NCI-H146 treated with DMSO at 0.1 percent for 48 hours (cell line): ENCODE results near the gene PIAS1.

Experiments
- DNase-seq: peaks from one replicate; lab custom pipeline; 2025; ENCODE audit not compliant: unreplicated experiment; lab: John Stamatoyannopoulos, UW

Gene PIAS1

DNA sequence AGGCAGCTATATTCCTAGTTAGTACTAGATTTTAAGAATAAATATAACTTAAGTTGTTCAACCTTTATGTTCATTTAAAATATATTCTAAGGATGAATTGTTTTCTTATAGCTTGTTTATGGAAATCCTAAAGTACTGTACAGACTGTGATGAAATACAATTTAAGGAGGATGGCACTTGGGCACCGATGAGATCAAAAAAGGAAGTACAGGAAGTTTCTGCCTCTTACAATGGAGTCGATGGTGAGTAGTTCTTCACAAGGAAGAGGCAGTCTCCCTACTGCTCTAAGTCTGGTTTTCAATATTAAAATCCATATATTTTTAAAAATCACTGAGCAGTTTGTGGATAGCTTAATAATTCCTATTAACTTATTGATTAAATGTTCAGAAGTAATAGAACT is 121.4 kb downstream of the PIAS1 start:
- no peak for DNase-seq

GRCh38 chr15:68176601-68177000 is 122.5 kb downstream of the PIAS1 start:
- no peak for DNase-seq

GRCh38 chr15:68177742-68178141 is 123.6 kb downstream of the PIAS1 start:
- DNase-seq: no peak

- DNase-seq: no peak
Observed at GRCh38 chr15:68183616-68184315, 129.7 kb downstream of the PIAS1 start.

- no peak for DNase-seq
Observed at GRCh38 chr15:68184616-68185480, 130.7 kb downstream of the PIAS1 start.

DNA sequence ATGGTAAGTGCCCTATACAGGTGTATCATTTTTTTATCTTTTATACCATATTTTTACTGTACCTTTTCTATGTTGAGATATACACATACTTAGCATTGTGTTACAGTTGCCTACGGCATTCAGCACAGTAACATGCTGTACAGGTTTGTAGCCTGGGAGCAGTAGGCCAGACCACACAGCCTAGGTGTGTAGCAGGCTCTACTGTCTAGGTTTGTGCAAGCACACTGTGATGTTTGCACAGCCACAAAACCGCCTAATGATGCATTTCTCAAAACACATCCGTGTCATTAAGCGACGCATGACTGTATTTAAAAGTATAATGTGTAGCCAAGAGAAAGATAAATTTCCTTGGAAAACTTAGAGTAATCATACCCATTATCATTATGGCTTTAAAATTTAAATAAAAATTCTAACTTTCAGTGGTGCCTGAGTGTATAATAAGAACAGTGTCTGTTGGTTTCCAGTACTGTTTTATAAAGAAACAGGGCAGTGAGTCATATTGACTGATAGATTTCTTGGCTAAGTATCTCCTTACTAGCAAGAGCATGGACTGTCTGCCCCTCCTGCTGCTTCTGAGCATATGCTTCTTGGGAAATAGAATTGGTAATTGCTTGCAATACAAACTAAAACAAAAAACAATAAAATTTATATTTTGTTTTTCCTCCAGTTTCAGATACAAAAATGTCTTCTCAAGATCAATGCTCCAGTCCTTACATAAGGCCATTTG is 132.7 kb downstream of the PIAS1 start:
- DNase-seq: no peak

DNA sequence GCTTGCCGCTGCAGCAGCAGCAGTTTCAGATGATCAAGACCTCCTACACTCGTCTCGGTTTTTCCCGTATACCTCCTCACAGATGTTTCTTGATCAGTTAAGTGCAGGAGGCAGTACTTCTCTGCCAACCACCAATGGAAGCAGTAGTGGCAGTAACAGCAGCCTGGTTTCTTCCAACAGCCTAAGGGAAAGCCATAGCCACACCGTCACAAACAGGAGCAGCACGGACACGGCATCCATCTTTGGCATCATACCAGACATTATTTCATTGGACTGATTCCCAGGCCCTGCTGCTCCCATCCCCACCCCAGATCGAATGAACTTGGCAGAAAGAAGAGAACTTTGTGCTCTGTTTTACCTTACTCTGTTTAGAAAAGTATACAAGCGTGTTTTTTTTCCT is 133.4 kb downstream of the PIAS1 start:
- no peak for DNase-seq

- no peak for DNase-seq
Observed at GRCh38 chr15:68188647-68189046, 134.5 kb downstream of the PIAS1 start.

GRCh38 chr15:68190048-68190447 is 135.9 kb downstream of the PIAS1 start:
- no peak for DNase-seq

DNA sequence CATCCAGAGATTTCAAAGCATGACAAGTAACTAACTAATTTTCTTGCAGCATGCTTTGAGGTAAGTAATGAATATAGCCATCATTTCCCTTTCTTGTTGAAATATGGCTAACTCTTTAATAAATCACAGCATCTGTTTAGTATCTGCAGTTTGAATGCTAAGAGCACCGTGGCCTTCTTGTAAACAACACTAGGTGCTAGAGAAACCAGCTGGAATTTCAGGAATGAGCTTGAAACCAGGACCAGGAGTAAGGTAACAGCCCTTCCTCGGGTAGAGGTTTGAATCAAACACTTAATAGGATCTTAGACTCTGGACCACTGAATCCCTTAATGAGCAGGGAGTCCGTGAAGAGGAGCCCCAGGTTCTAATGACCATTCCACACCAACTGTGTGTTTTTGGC is 137.4 kb downstream of the PIAS1 start:
- DNase-seq: no peak

DNA sequence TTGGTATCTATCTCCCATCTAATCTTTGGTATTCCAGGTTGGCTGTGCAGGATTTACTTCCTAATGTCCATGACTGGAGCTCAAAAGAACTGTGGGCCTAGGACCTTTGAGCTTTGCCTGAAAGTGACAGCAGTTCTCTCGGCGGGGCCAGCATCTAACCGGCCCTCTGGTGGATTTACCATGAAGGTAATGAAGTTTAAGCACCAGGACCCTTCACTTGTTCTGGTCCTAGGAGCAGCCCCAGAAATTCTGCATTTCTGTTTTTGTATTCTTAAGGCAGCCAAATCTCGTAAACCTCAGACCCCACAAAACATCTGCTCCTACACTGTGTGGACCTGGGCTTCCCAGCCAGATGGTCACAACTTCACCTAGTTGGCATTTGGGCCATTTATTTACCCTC is 138.0 kb downstream of the PIAS1 start:
- DNase-seq: no peak

DNA sequence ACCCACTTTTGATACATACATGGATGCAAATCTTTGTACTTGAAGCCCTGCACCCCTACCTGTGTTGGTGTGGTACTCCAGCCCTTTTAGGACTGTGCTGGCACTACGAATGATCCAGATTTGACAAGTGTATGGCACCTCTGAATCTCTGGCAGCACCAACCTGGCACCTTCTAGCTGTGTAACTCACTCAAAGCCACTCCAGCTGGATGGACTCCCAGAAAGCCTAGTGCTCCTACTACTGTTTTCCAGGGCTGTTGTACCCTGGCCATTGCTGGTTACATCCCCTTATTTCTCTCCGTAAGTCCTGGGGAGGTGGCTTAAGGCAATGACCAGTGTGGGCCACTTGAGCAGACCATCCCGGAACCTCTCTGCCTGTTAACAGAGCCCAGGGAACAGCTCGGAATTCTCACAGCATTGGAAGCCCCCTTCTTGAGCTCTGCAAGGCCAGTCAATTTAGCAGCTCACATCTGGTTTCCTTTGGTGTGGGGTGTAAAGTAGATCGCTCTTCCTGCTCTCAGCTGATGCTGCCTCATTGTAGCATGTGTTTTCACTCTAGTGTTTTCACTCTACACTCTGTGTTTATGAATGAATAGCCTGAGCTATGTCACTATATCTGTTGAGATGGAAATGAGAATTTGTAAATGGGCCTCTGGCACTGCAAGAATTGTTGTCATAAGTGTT is 138.8 kb downstream of the PIAS1 start:
- no peak for DNase-seq

GRCh38 chr15:68195336-68196112 is 141.4 kb downstream of the PIAS1 start:
- no peak for DNase-seq

DNA sequence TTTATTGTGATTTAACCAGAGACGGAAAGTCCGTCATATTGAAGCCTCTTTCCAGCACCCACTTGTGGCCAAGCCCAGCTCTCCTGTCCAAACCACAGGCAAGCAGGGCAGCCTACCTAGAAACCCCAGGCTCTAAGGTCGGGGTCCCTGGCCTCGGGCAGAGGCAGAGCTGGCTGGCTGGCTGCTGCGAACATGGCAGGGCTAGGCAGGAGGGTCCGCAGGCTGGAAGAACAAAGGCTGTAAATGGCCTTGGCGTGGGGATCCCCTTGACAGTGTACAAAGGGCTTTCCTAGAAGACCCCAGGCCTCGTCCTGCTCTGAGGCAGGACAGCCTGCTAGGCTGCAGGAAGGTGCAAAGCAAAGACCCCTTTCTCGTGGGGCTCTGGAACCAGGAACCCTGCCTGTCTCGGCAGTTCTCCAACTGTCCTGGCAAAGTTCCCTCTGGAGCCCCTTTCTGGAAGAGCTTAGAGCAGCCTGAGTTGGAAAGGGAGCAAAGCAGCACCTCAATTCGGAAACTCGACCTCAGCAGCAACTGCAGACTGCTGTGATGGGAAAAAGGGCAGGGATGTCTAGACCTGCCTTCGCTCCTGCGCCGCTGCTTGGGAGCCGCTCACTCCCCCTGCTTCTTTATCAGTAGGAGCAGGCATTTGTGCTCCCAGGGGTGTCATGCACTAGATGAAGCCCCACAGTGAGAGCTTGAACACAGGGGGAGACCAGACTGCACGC is 142.5 kb downstream of the PIAS1 start:
- no peak for DNase-seq

GRCh38 chr15:68197170-68197492 is 143.0 kb downstream of the PIAS1 start:
- no peak for DNase-seq

DNA sequence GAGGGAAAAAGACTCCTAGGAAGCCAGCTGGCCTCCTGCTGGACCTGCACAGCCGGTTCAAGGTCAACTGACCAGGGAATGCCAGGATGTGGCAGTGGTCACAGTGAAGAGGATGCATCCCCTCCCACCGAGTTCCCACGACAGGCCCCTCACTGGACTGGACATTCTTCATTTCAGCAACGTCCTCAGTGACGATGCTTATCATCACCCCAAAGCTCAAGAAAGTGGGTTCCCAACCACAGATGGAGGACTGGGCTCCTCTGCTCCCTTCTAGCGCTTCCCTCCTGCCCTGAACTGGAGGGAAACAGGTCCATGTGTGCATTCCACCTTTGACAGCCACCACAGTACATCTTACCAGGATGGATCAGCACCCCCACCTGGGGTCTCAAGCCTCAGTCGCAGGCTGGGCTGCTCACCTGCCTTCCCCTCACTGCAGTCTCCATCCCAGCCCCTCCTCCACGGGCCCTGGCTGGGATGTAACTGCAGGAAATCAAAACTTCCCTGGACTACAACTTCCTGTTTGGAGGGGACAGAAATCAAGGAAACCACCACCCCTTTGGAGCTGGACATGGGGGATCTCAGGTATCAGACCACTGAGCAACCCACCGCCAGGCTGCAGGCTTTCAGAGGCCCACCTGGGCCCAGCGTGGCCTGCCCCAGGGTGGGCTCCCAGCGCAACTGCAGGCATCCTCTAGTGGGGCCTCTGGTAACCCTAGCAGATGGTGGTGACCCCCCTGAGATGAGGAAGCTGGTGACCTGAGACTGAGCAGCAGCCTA is 143.7 kb downstream of the PIAS1 start:
- no peak for DNase-seq

DNA sequence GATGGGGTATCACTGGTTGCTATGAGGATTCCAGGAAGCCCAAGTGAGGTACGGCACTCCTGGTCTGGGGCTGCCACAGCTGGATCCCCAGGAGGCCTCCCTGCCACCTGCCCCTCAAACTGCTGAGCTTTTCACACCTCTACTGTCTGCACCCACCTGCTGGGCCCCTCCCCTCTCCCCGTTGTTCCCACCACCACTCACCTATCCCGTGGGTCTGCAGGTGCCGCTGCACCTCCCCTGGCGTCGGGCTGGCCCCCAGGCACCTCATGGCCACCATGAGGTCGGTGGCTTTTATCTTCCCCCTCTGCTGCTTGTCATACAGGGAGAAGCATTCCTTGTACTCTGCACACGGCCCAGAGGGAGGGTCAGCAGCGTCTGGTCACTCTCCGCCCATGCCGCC is 145.2 kb downstream of the PIAS1 start:
- DNase-seq: no peak

- DNase-seq: no peak
Observed at GRCh38 chr15:68200016-68200861, 146.1 kb downstream of the PIAS1 start.
